OCI-LY7 (cell line): ENCODE results near the gene GALM. TPM values are rescaled to one million over a fixed set of nuclear protein-coding genes. Genes with fewer than 3 reads are reported as not detected.

Experiments used
- BruUV-seq: library from RNA; stranded (reverse); fragments of 400-500 nt; replicated peaks from 2 replicates; lab custom pipeline; 2021; lab: Mats Ljungman, UMichigan
- CTCF ChIA-PET: fragments of 300-600 bp; sonication (Branson Sonifier 250); formaldehyde crosslinking; loops from one replicate; lab custom pipeline; 2022; ENCODE audit warnings: antibody characterized with exemption; ENCODE audit not compliant: unreplicated experiment; lab: Charles Lee
- POLR2A ChIA-PET: fragments of 300-600 bp; sonication (Branson Sonifier 250); formaldehyde crosslinking; loops from one replicate; lab custom pipeline; 2022; ENCODE audit warnings: antibody characterized with exemption; lab: Charles Lee
- DNase-seq: peaks from one replicate; pipeline ENCODE4 v3.0.0-alpha.2; 2015; ENCODE audit warnings: low spot score
- H2AFZ ChIP-seq: fragments of 200-600 bp; sonication (generic), shearing (Covaris generic); 2 replicates; pipeline ENCODE4 v1.6.1; 2014; ENCODE audit warnings: mild to moderate bottlenecking, antibody characterized with exemption, low read length, moderate library complexity
- H3K27ac ChIP-seq: fragments of 200-600 bp; sonication (generic); 2 replicates; pipeline ENCODE4 v1.5.1; 2014; ENCODE audit warnings: mixed run types, low read depth, mild to moderate bottlenecking, moderate library complexity, low read length, inconsistent platforms; ENCODE audit not compliant: poor library complexity, severe bottlenecking
- H3K36me3 ChIP-seq: fragments of 200-600 bp; sonication (generic); 2 replicates; pipeline ENCODE4 v1.6.1; 2014; ENCODE audit warnings: mild to moderate bottlenecking, antibody characterized with exemption, low read length, moderate library complexity, mixed read lengths; ENCODE audit not compliant: insufficient read depth
- H3K4me1 ChIP-seq: fragments of 200-600 bp; sonication (generic); 2 replicates; pipeline ENCODE4 v1.5.1; 2014; ENCODE audit warnings: mild to moderate bottlenecking, low read length; ENCODE audit not compliant: insufficient read depth, poor library complexity, severe bottlenecking
- H3K4me2 ChIP-seq: fragments of 200-600 bp; sonication (generic); 2 replicates; pipeline ENCODE4 v1.6.1; 2014; ENCODE audit warnings: mild to moderate bottlenecking, low read length
- H3K4me3 ChIP-seq: fragments of 200-600 bp; sonication (generic); 2 replicates; pipeline ENCODE4 v1.5.1; 2014; ENCODE audit warnings: mild to moderate bottlenecking, low read depth, low read length; ENCODE audit not compliant: poor library complexity, severe bottlenecking
- H3K79me2 ChIP-seq: fragments of 200-600 bp; sonication (generic); 2 replicates; pipeline ENCODE4 v1.6.1; 2016; ENCODE audit warnings: low read depth, mild to moderate bottlenecking, low read length, moderate library complexity, mixed read lengths; ENCODE audit not compliant: insufficient read depth
- H3K9me2 ChIP-seq: fragments of 200-600 bp; sonication (generic); 2 replicates; pipeline ENCODE4 v1.6.1; 2016; ENCODE audit warnings: mild to moderate bottlenecking, low read length, mixed read lengths; ENCODE audit not compliant: insufficient read depth
- H3K9me3 ChIP-seq: fragments of 200-600 bp; sonication (generic); 2 replicates; pipeline ENCODE4 v1.6.1; 2014; ENCODE audit warnings: mild to moderate bottlenecking, mixed run types, low read length, mixed read lengths
- H4K20me1 ChIP-seq: fragments of 200-600 bp; sonication (generic); 2 replicates; pipeline ENCODE4 v1.6.1; 2014; ENCODE audit warnings: mild to moderate bottlenecking, antibody characterized with exemption, low read length, moderate library complexity, mixed read lengths; ENCODE audit not compliant: insufficient read depth
- EZH2phosphoT487 ChIP-seq: fragments of 200-600 bp; sonication (generic); IDR thresholded peaks from 2 replicates; pipeline ENCODE4 v1.6.1; 2018; ENCODE audit warnings: low read depth, borderline replicate concordance, mild to moderate bottlenecking, mixed run types, antibody characterized with exemption, low read length, moderate library complexity, mixed read lengths
- intact Hi-C: fragments of 100-400 bp; cut with micrococcal nuclease; formaldehyde crosslinking; loops from one replicate; pipeline ENCODE4 v1.10.0; 2022; ENCODE audit not compliant: unreplicated experiment
- total RNA-seq, 2 experiments: library from RNA; depleted of rRNA in 1 of 2; stranded (reverse); fragments of >200 nt in 1 of 2; shearing (Covaris generic) in 1 of 2; gene quantifications; 2 replicates each; pipeline ENCODE4 v1.2.3, GENCODE V29; 2014 to 2022
- TF ChIP-seq, protein P1 (sequence below): fragments of 200-600 bp; sonication (generic); conservative IDR thresholded peaks from 2 replicates; pipeline ENCODE4 v1.5.1; 2014; ENCODE audit warnings: mild to moderate bottlenecking, antibody characterized with exemption, low read length, moderate library complexity, mixed read lengths

GALM gene
- total RNA-seq, 2 experiments from 2014 or later = 5.5 to 10.8 TPM

- ChIA-PET POLR2A (interaction anchor here (0.9 to 1.2 kb wide), 3 partner anchors 10 to 102 kb away, joined by 3 to 4 read pairs (median 4); partner anchors contain the start of gene SRSF7), CTCF (no interaction called here)
- H3K27ac ChIP-seq = no peak overlapping the region
- peaks cover 31% of the 10 kb centered on the region for H3K4me1 ChIP-seq
- H2AFZ ChIP-seq = no peak overlapping the region
- no peaks in the 10 kb centered on the region for H3K9me3 ChIP-seq
- H4K20me1 ChIP-seq = no peaks in the 10 kb centered on the region
- TF ChIP-seq EZH2phosphoT487 = no peak
- TF ChIP-seq, protein P1, sequence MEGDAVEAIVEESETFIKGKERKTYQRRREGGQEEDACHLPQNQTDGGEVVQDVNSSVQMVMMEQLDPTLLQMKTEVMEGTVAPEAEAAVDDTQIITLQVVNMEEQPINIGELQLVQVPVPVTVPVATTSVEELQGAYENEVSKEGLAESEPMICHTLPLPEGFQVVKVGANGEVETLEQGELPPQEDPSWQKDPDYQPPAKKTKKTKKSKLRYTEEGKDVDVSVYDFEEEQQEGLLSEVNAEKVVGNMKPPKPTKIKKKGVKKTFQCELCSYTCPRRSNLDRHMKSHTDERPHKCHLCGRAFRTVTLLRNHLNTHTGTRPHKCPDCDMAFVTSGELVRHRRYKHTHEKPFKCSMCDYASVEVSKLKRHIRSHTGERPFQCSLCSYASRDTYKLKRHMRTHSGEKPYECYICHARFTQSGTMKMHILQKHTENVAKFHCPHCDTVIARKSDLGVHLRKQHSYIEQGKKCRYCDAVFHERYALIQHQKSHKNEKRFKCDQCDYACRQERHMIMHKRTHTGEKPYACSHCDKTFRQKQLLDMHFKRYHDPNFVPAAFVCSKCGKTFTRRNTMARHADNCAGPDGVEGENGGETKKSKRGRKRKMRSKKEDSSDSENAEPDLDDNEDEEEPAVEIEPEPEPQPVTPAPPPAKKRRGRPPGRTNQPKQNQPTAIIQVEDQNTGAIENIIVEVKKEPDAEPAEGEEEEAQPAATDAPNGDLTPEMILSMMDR = no peak
- intact Hi-C loops = loop anchor here (5.0 kb wide), 1 partner anchor 42 kb away; no protein-coding TSS in a partner anchor
- no peaks in the 10 kb centered on the region for H3K79me2 ChIP-seq
- no peaks in the 10 kb centered on the region for H3K9me2 ChIP-seq
- no peak overlapping the region for H3K4me3 ChIP-seq
- BruUV-seq = no TSS peak
- no peak for DNase-seq
- H3K4me2 ChIP-seq = no peak overlapping the region
- H3K36me3 ChIP-seq = no peaks in the 10 kb centered on the region
These were observed 16.7 kb upstream of the GALM start for GRCh38 chr2:38649176-38649728.

- ChIA-PET POLR2A (no interaction called here), CTCF (interaction anchor here (0.6 kb wide), 1 partner anchor 1399 kb away, joined by 3 read pairs; no protein-coding TSS in a partner anchor)
- no peak overlapping the region for H2AFZ ChIP-seq
- TF ChIP-seq, protein P1 = no peak
- TF ChIP-seq EZH2phosphoT487 = no peak
- peak overlapping the region; percentile 20; the same call in 1 of the 2 replicates for H3K4me2 ChIP-seq
- no peak overlapping the region for H3K27ac ChIP-seq
- no peaks in the 10 kb centered on the region for H3K9me2 ChIP-seq
- no peaks in the 10 kb centered on the region for H3K36me3 ChIP-seq
- DNase-seq = no peak
- H3K9me3 ChIP-seq = no peaks in the 10 kb centered on the region
- no peak overlapping the region for H3K4me3 ChIP-seq
- no peaks in the 10 kb centered on the region for H3K79me2 ChIP-seq
- peaks cover 31% of the 10 kb centered on the region for H3K4me1 ChIP-seq
- no TSS peak for BruUV-seq
- intact Hi-C loops = no loop called here
- no peaks in the 10 kb centered on the region for H4K20me1 ChIP-seq
These were observed 15.9 kb upstream of the GALM start for GRCh38 chr2:38650012-38650411.

- Histone ChIP-seq H3K4me1 (peaks cover 31% of the 10 kb centered on the region), H3K4me2 (no peak overlapping the region), H3K27ac (no peak overlapping the region), H3K9me3 (no peaks in the 10 kb centered on the region), H2AFZ (no peak overlapping the region), H3K36me3 (no peaks in the 10 kb centered on the region), H3K79me2 (no peaks in the 10 kb centered on the region), H3K9me2 (no peaks in the 10 kb centered on the region), H4K20me1 (no peaks in the 10 kb centered on the region), H3K4me3 (no peak overlapping the region)
- DNase-seq = no peak
- ChIA-PET CTCF (interaction anchor here (0.6 kb wide), 1 partner anchor 1398 kb away, joined by 3 read pairs; no protein-coding TSS in a partner anchor), POLR2A (interaction anchor here (0.6 kb wide), 1 partner anchor 86 kb away, joined by 3 read pairs; no protein-coding TSS in a partner anchor)
- no TSS peak for BruUV-seq
- no peak for TF ChIP-seq EZH2phosphoT487
- TF ChIP-seq, protein P1 = no peak
- intact Hi-C loops = no loop called here
These were observed 15.2 kb upstream of the GALM start for GRCh38 chr2:38650717-38651116.
